PC-9 (cell line): ENCODE measurements around the gene PAGR1. TPM values are rescaled to one million over a fixed set of nuclear protein-coding genes. Genes with fewer than 3 reads are reported as not detected.
"Not testable (repeated sequence)": the region's sequence is repeated elsewhere in the genome, so short reads cannot be mapped to it uniquely, and the experiment has no call there.

ENCODE experiments used
- BruUV-seq: library from RNA; stranded (reverse); fragments of 400-500 nt; replicated peaks from 2 replicates; lab custom pipeline; 2021; lab: Mats Ljungman, UMichigan
- CTCF ChIA-PET: fragments of 300-600 bp; sonication (Branson Sonifier 250); formaldehyde crosslinking; loops from one replicate; lab custom pipeline; 2022; ENCODE audit warnings: antibody characterized with exemption; lab: Charles Lee
- POLR2A ChIA-PET: fragments of 300-600 bp; sonication (Branson Sonifier 250); formaldehyde crosslinking; loops from one replicate; lab custom pipeline; 2022; ENCODE audit warnings: antibody characterized with exemption; ENCODE audit not compliant: unreplicated experiment; lab: Charles Lee
- DNase-seq, 2 experiments: peaks; one replicate each; pipeline versions ENCODE4 v3.0.0 to v3.0.0-alpha.2; 2015 to 2022; ENCODE audit warnings: mixed read lengths in 1 of 2
- H2AFZ ChIP-seq: fragments of 200-600 bp; sonication (generic); 2 replicates; pipeline ENCODE4 v1.8.1; 2017; ENCODE audit warnings: antibody characterized with exemption
- H3F3A ChIP-seq: fragments of 200-600 bp; sonication (generic); 2 replicates; pipeline ENCODE4 v1.8.1; 2017; ENCODE audit warnings: antibody characterized with exemption, mild to moderate bottlenecking, low read depth; ENCODE audit not compliant: insufficient read depth
- H3K27ac ChIP-seq: fragments of 200-600 bp; sonication (generic); 2 replicates; pipeline ENCODE4 v1.6.1; 2016; ENCODE audit warnings: mixed run types
- H3K27me3 ChIP-seq: fragments of 200-600 bp; sonication (generic); 2 replicates; pipeline ENCODE4 v1.6.1; 2016; ENCODE audit warnings: low read depth, mixed run types; ENCODE audit not compliant: insufficient read depth
- H3K36me3 ChIP-seq: fragments of 200-600 bp; sonication (generic); 2 replicates; pipeline ENCODE4 v1.6.1; 2016; ENCODE audit warnings: low read depth, mixed run types
- H3K4me1 ChIP-seq: fragments of 200-600 bp; sonication (generic); replicated peaks from 2 replicates; pipeline ENCODE4 v1.6.1; 2016; ENCODE audit warnings: mixed run types; ENCODE audit not compliant: insufficient read depth
- H3K4me2 ChIP-seq: fragments of 200-600 bp; sonication (generic); 2 replicates; pipeline ENCODE4 v1.6.1; 2017; ENCODE audit warnings: mixed run types
- H3K4me3 ChIP-seq: fragments of 200-600 bp; sonication (generic); 2 replicates; pipeline ENCODE4 v1.6.1; 2016; ENCODE audit warnings: mixed run types
- H3K79me2 ChIP-seq: fragments of 200-600 bp; sonication (generic); 2 replicates; pipeline ENCODE4 v1.6.1; 2017; ENCODE audit warnings: low read depth, mixed run types
- H3K9me2 ChIP-seq: fragments of 200-600 bp; sonication (generic); 2 replicates; pipeline ENCODE4 v1.8.1; 2017; ENCODE audit warnings: mild to moderate bottlenecking; ENCODE audit not compliant: insufficient read depth
- H3K9me3 ChIP-seq: fragments of 200-600 bp; sonication (generic); 2 replicates; pipeline ENCODE4 v1.8.1; 2016; ENCODE audit warnings: low read depth; ENCODE audit not compliant: insufficient read depth
- H4K20me1 ChIP-seq: fragments of 200-600 bp; sonication (generic); 2 replicates; pipeline ENCODE4 v1.8.1; 2017; ENCODE audit not compliant: insufficient read depth
- CTCF ChIP-seq: fragments of 200-600 bp; sonication (generic); conservative IDR thresholded peaks from 2 replicates; pipeline ENCODE4 v1.6.1; 2017; ENCODE audit warnings: mixed run types, antibody characterized with exemption, mild to moderate bottlenecking, moderate library complexity
- EZH2 ChIP-seq: fragments of 200-600 bp; sonication (generic); IDR thresholded peaks from 2 replicates; pipeline ENCODE4 v1.8.0; 2017; ENCODE audit warnings: antibody characterized with exemption, low read depth
- intact Hi-C: fragments of 100-400 bp; cut with micrococcal nuclease; formaldehyde crosslinking; loops from one replicate; pipeline ENCODE4 v1.10.0; 2022; ENCODE audit not compliant: unreplicated experiment
- total RNA-seq: library from RNA; stranded (reverse); gene quantifications from 2 replicates; pipeline ENCODE4 v1.2.3, GENCODE V29; 2021

Gene PAGR1
- total RNA-seq, 1 experiment from 2014 or later, result 27.5 TPM

GRCh38 chr16:29791845-29792807, 23.8 kb upstream of the PAGR1 start:
- Histone ChIP-seq H3K9me2 (no peaks in the 10 kb centered on the region), H4K20me1 (0 out of 2 replicates have a peak, but pooled peaks cover 9% of the 10 kb centered on the region), H3K4me2 (peak overlapping the region; percentile 94), H3K27me3 (no peaks in the 10 kb centered on the region), H3K9me3 (no peaks in the 10 kb centered on the region), H3F3A (peaks cover 10% of the 10 kb centered on the region), H3K36me3 (peaks cover 8% of the 10 kb centered on the region; the same call in 1 of the 2 replicates), H3K4me3 (peak overlapping the region; percentile 94), H3K79me2 (peaks cover 61% of the 10 kb centered on the region), H3K27ac (no peak overlapping the region), H3K4me1 (peaks cover 17% of the 10 kb centered on the region), H2AFZ (peak overlapping the region; percentile 96; the same call in 1 of the 2 replicates)
- intact Hi-C loops, result no loop called here
- TF ChIP-seq CTCF (no peak), EZH2 (no peak)
- DNase-seq, result no peak
- CTCF ChIA-PET, result no interaction called here
- no TSS peak for BruUV-seq
- POLR2A ChIA-PET, result interaction anchor here (0.7 kb wide), 1 partner anchor 9 kb away, joined by 4 read pairs; no protein-coding TSS in a partner anchor

- Histone ChIP-seq H3K79me2 (peaks cover 61% of the 10 kb centered on the region), H3K4me1 (peaks cover 17% of the 10 kb centered on the region), H3K36me3 (peaks cover 17% of the 10 kb centered on the region)
- H3K9me2 ChIP-seq, intact Hi-C loops, H3K27me3 ChIP-seq, H3K9me3 ChIP-seq, H3K4me3 ChIP-seq, H3K4me2 ChIP-seq, H3F3A ChIP-seq, DNase-seq, H4K20me1 ChIP-seq, H2AFZ ChIP-seq, H3K27ac ChIP-seq, BruUV-seq: not testable (repeated sequence)
- CTCF ChIA-PET, result interaction anchor here (0.7 kb wide), 1 partner anchor 74 kb away, joined by 3 read pairs; no protein-coding TSS in a partner anchor
- POLR2A ChIA-PET, result interaction anchor here (0.7 kb wide), 1 partner anchor 108 kb away, joined by 3 read pairs; no protein-coding TSS in a partner anchor
Observed at GRCh38 chr16:29793153-29793552, 22.8 kb upstream of the PAGR1 start.

GRCh38 chr16:29794231-29794710, 21.7 kb upstream of the PAGR1 start:
- Histone ChIP-seq H3K4me3 (no peak overlapping the region), H4K20me1 (0 out of 2 replicates have a peak, but pooled peaks cover 9% of the 10 kb centered on the region), H3F3A (peaks cover 3% of the 10 kb centered on the region), H3K4me2 (no peak overlapping the region), H3K27me3 (no peaks in the 10 kb centered on the region), H3K9me2 (no peaks in the 10 kb centered on the region), H3K27ac (no peak overlapping the region), H3K9me3 (no peaks in the 10 kb centered on the region), H2AFZ (no peak overlapping the region), H3K79me2 (peaks cover 61% of the 10 kb centered on the region), H3K36me3 (peaks cover 20% of the 10 kb centered on the region), H3K4me1 (peaks cover 16% of the 10 kb centered on the region)
- DNase-seq, result no peak
- BruUV-seq, result no TSS peak
- TF ChIP-seq CTCF (no peak), EZH2 (no peak)
- intact Hi-C loops, result no loop called here
- ChIA-PET CTCF (no interaction called here), POLR2A (no interaction called here)
